ENCODE results near the gene ADGRG7.

The ADGRG7 gene

GRCh38 chr3:100602506-100603444, 6.6 kb upstream of the ADGRG7 start:
- no peak for DNase-seq (ENCODE audit: low read depth)

- DNase-seq (ENCODE audit: low read depth) = no peak
Observed at GRCh38 chr3:100603469-100603868, 5.9 kb upstream of the ADGRG7 start.

GRCh38 chr3:100605358-100605757, 4.0 kb upstream of the ADGRG7 start:
- DNase-seq (ENCODE audit: low read depth) = no peak

- no peak for DNase-seq (ENCODE audit: low read depth)
Observed at GRCh38 chr3:100606894-100607512, 2.4 kb upstream of the ADGRG7 start.

DNA sequence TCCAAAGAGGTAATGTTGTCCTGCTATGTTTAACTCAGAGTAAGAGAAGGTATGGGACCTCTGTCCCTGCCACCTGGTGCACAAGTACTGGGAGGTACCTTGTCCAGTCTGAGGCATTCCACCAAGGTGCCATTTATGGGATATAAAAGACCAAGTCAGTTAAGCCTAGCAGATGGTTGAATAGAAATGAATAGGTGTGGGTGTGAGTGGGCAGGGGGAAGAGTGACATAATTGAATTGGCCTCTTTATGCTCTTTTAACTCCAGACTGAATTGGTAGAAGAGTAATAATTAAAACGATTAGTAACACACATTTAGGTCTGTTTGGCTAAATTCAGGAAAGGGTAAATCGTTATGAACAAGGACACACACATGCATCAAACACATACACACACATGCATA, 562 bp downstream of the ADGRG7 start:
- DNase-seq (ENCODE audit: low read depth) = no peak

GRCh38 chr3:100611221-100611620, 1.8 kb downstream of the ADGRG7 start:
- DNase-seq (ENCODE audit: low read depth) = no peak

DNA sequence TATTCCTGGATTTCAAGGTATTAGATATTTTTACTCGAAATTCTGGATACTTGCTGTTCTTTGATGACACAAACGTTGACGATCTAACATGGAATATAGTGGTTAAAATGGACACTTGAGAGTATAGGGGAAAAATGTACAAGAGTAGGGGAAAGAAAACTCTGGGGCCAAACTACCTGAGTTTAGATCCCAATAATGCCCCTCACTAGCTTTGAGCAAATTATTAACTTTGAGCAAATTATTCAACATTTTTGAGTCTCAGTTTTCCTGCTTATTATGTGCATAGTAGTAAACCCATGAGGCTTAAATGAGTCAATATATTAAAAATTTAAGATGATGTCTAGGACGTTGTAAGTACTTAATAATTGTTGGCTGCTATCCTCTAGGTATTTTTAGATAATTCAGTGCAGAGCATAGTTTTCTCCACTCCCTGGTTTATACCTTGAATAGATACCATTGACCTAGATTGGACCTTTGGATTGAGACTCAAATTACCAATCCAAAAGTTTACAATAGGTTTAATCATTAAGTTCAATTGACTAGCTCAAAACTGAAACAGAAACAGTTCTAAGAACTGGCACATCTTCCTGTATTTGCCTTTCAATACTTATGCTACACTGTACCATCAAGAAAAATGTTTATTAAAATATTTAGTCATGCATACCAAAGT, 4.5 kb downstream of the ADGRG7 start:
- DNase-seq (ENCODE audit: low read depth) = no peak

DNA sequence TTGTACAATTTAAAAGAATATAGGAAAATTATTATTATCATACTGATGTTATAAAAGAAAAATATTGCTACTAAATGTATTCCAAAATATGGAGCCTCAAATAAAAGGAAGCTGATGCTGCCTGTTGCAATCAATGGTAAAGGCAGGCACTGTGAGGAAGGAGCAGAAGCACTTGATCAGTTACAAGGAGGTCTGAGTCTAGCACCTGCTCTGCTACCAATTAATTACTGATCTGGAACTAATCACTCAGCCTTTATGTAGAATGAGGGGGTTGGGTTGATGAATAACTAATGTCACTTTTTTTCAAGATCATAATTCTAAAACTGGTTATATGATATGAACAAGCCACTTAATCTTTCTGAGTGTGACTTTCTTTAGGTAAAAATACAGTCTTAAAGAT, 5.5 kb downstream of the ADGRG7 start:
- no peak for DNase-seq (ENCODE audit: low read depth)

DNA sequence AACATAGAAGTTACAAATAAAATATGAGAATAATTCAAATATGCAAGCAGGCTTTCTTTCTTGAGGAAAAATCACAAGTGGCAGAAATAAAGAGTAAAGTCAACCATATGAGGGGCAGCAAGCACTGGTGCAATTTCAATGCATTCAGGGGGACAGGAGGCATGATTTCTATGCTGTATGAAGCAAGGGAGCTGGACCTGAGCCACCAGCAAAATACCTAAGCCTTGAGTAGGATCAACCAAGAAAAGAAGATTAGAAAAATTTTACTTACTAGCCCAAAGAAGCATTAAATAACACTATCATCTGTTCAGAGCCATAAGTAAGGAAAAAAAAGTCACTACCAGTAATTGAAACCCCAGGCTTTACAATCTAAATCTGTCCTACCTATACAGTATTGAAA, 6.3 kb downstream of the ADGRG7 start:
- no peak for DNase-seq (ENCODE audit: low read depth)

GRCh38 chr3:100621251-100621650, 11.8 kb downstream of the ADGRG7 start:
- DNase-seq (ENCODE audit: low read depth) = no peak

DNA sequence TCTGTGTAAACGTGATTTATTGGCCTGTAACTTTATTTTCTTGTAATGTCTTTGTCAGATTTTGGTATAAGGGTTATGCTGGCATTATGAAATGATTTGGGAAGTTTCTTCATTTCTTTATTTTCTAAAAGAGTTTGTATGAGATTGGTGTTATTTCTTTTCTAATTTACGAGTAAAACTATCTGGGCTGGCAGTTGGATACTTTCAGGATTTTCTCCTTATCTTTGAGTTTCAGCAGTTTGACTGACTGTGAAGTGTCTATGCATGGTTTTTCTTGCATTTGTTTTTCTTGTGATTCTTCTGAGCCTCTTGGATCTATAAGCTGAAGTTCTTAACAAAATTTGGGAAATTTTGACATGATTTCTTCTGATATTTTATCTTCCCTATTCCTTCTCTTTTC, 18.1 kb downstream of the ADGRG7 start:
- DNase-seq (ENCODE audit: low read depth) = no peak

GRCh38 chr3:100629421-100630127, 20.2 kb downstream of the ADGRG7 start:
- DNase-seq (ENCODE audit: low read depth) = no peak

DNA sequence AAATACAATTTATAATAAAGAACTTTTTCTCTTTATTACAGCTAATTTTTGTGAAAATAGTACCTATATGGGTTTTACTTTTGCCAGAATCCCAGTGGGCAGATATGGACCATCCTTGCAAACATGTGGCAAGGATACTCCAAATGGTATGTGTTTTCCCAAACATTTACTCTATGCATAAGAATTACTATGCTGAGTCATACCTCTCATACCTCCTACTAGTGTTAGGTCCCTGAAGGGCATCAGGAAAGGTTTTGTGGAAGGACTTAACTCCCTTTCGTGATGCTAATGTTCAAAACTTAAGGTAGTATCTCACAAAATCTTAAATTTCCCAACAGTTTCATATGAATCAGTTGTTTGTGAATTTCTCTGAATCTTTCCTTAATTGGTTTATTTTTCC, 21.3 kb downstream of the ADGRG7 start:
- DNase-seq (ENCODE audit: low read depth) = no peak

DNA sequence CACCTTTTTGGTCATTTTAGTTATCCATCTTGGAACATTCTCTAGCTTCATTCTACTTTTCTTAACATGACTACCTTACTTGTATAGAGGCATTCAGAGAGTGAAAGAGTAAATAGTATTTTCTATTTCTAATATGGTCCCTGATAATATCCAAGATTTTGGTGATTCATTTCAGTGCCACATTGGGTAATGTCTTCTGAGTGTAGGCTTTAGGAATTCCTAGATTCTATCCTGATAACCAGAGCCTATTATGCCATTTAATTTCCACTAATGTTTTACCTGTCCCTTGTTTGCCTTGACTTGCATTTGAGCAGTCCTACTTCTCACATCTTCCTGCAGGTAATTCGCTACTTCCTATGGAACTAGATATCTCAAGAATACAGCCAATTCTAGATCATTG, 21.8 kb downstream of the ADGRG7 start:
- no peak for DNase-seq (ENCODE audit: low read depth)

GRCh38 chr3:100634493-100635272, 25.3 kb downstream of the ADGRG7 start:
- no peak for DNase-seq (ENCODE audit: low read depth)

- DNase-seq (ENCODE audit: low read depth) = no peak
Observed at GRCh38 chr3:100635273-100635701, 25.9 kb downstream of the ADGRG7 start.

GRCh38 chr3:100637197-100637631, 27.8 kb downstream of the ADGRG7 start:
- DNase-seq (ENCODE audit: low read depth) = no peak

- DNase-seq (ENCODE audit: low read depth) = no peak
Observed at GRCh38 chr3:100640633-100641032, 31.2 kb downstream of the ADGRG7 start.

- no peak for DNase-seq (ENCODE audit: low read depth)
Observed at GRCh38 chr3:100641471-100642032, 32.2 kb downstream of the ADGRG7 start.

DNA sequence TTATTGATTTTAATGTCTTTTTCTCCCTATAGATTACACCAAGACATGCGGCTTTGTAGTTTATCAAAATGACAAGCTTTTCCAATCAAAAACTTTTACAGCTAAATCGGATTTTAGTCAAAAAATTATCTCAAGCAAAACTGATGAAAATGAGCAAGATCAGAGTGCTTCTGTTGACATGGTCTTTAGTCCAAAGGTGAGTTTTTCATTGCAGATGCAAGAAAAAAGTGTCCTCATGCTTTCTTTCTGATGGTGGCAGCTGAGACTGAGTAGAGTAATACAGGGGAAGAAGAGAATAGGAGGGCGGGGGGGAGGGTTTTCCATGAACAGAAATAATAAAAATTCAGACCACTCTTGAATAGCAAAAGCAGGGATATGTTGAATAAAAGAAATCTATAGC, 36.5 kb downstream of the ADGRG7 start:
- DNase-seq (ENCODE audit: low read depth) = no peak

DNA sequence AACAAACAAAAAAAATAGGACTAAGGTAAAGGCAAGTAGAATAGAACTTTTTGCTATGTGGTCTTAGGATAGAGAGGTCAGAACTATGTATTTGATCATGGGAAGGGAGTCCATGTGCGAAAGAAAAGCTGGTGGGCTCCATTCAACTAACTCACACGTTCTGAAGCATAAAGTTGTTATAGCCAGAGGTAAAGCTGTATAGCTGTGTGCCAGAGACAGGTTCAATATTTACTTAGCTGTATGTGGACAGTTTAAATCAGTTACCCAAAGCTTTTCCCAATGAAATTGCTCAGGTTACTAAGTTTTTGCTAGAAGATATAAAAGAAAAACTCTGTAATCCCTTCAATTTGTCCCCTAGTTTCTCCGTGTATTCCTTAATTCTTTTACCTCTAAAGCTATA, 37.8 kb downstream of the ADGRG7 start:
- DNase-seq (ENCODE audit: low read depth) = no peak

All from activated gamma-delta T cell treated with anti-CD3 and anti-CD28 coated beads, Interleukin-2, amount 50 U/mL, for 16 hours (primary cell).